Mesenchymal stem cell (in vitro differentiated cells and primary cell): ENCODE measurements around the gene DCLK1.

Experiments
- DNase-seq: peaks from one replicate; pipeline ENCODE4 v3.0.0-alpha.2; 2013
- H2AFZ ChIP-seq: one replicate; pipeline ENCODE4 v1.6.1; 2013; ENCODE audit warnings: low read depth, mild to moderate bottlenecking, control low read depth, inconsistent platforms, low read length, moderate library complexity
- H2AK5ac ChIP-seq: 2 replicates; pipeline ENCODE4 v1.6.1; 2013; ENCODE audit warnings: low read length, moderate library complexity, mild to moderate bottlenecking, inconsistent platforms; ENCODE audit not compliant: severe bottlenecking
- H2BK120ac ChIP-seq: one replicate; pipeline ENCODE4 v1.6.1; 2013; ENCODE audit warnings: low read depth, mild to moderate bottlenecking, inconsistent platforms, low read length, moderate library complexity
- H2BK12ac ChIP-seq, 2 experiments: one replicate each; pipeline ENCODE4 v1.6.1; 2013; ENCODE audit warnings: inconsistent platforms in 2 of 2, low read length in 2 of 2, mild to moderate bottlenecking in 2 of 2, moderate library complexity in 2 of 2, control low read depth in 1 of 2
- H2BK15ac ChIP-seq: one replicate; pipeline ENCODE4 v1.6.1; 2013; ENCODE audit warnings: mild to moderate bottlenecking, low read depth, inconsistent platforms; ENCODE audit not compliant: poor library complexity, severe bottlenecking
- H2BK5ac ChIP-seq: 2 replicates; pipeline ENCODE4 v1.6.1; 2013; ENCODE audit warnings: low read depth, mild to moderate bottlenecking, low read length, control low read depth, inconsistent platforms; ENCODE audit not compliant: poor library complexity, severe bottlenecking
- H3K14ac ChIP-seq, 2 experiments: one replicate each; pipeline ENCODE4 v1.6.1; 2013; ENCODE audit warnings: inconsistent platforms in 2 of 2, low read length in 2 of 2, control low read depth in 1 of 2, mild to moderate bottlenecking in 1 of 2, moderate library complexity in 1 of 2
- H3K18ac ChIP-seq, 2 experiments: one replicate each; pipeline ENCODE4 v1.6.1; 2013; ENCODE audit warnings: inconsistent platforms in 2 of 2, low read length in 2 of 2, control low read depth in 1 of 2, low read depth in 1 of 2, mild to moderate bottlenecking in 1 of 2
- H3K23ac ChIP-seq, 2 experiments: one replicate each; pipeline ENCODE4 v1.6.1; 2013; ENCODE audit warnings: inconsistent platforms in 2 of 2, low read length in 2 of 2, mild to moderate bottlenecking in 2 of 2, moderate library complexity in 2 of 2, control low read depth in 1 of 2
- H3K27ac ChIP-seq: 2 replicates; pipeline ENCODE4 v1.5.1; 2013; ENCODE audit warnings: mild to moderate bottlenecking, moderate library complexity, low read length, control low read depth, inconsistent platforms; ENCODE audit not compliant: poor library complexity, severe bottlenecking
- H3K27me3 ChIP-seq, 2 experiments: 2 replicates each; pipeline versions ENCODE4 v1.6.1 to v1.7.0; 2013; ENCODE audit warnings: low read length in 2 of 2, mild to moderate bottlenecking in 2 of 2, moderate library complexity in 2 of 2, control low read depth in 1 of 2, inconsistent platforms in 1 of 2; ENCODE audit not compliant: control insufficient read depth in 1 of 2, insufficient read depth in 1 of 2
- H3K36me3 ChIP-seq, 2 experiments: 2 replicates each; pipeline versions ENCODE4 v1.6.1 to v1.7.0; 2013; ENCODE audit warnings: low read length in 2 of 2, control low read depth in 1 of 2, inconsistent platforms in 1 of 2, low read depth in 1 of 2, mild to moderate bottlenecking in 1 of 2; ENCODE audit not compliant: insufficient read depth in 2 of 2, control insufficient read depth in 1 of 2
- H3K4ac ChIP-seq, 2 experiments: one replicate each; pipeline ENCODE4 v1.6.1; 2013; ENCODE audit warnings: inconsistent platforms in 2 of 2, low read length in 2 of 2, mild to moderate bottlenecking in 2 of 2, moderate library complexity in 2 of 2, control low read depth in 1 of 2, low read depth in 1 of 2
- H3K4me1 ChIP-seq: 2 replicates; pipeline ENCODE4 v1.6.1; 2013; ENCODE audit warnings: low read depth, low read length, control low read depth; ENCODE audit not compliant: control insufficient read depth, insufficient read depth
- H3K4me2 ChIP-seq: 2 replicates; pipeline ENCODE4 v1.6.1; 2013; ENCODE audit warnings: low read length, mild to moderate bottlenecking, inconsistent platforms; ENCODE audit not compliant: poor library complexity, severe bottlenecking
- H3K4me3 ChIP-seq, 2 experiments: 2 replicates each; pipeline versions ENCODE4 v1.5.1 to v1.7.0; 2013; ENCODE audit warnings: low read length in 2 of 2, mild to moderate bottlenecking in 2 of 2, control low read depth in 1 of 2, low read depth in 1 of 2; ENCODE audit not compliant: insufficient read depth in 1 of 2
- H3K79me1 ChIP-seq: replicated peaks from 2 replicates; pipeline ENCODE4 v1.6.1; 2013; ENCODE audit warnings: mild to moderate bottlenecking, control low read depth, low read length, inconsistent platforms; ENCODE audit not compliant: poor library complexity, severe bottlenecking
- H3K9ac ChIP-seq: 2 replicates; pipeline ENCODE4 v1.7.0; 2013; ENCODE audit warnings: mild to moderate bottlenecking, low read length, moderate library complexity
- H3K9me3 ChIP-seq: 2 replicates; pipeline ENCODE4 v1.7.0; 2013; ENCODE audit warnings: mild to moderate bottlenecking, low read length; ENCODE audit not compliant: control insufficient read depth
- H4K8ac ChIP-seq: one replicate; pipeline ENCODE4 v1.6.1; 2013; ENCODE audit warnings: inconsistent platforms, mild to moderate bottlenecking, low read length, moderate library complexity
- H4K91ac ChIP-seq: one replicate; pipeline ENCODE4 v1.6.1; 2013; ENCODE audit warnings: mild to moderate bottlenecking, low read length, inconsistent platforms
- WGBS: methylation state at CpG from one replicate; pipeline ENCODE4 v1.1.7; 2013; ENCODE audit warnings: mixed read lengths; 5-methylcytosine and 5-hydroxymethylcytosine counted together

The DCLK1 gene

DNA sequence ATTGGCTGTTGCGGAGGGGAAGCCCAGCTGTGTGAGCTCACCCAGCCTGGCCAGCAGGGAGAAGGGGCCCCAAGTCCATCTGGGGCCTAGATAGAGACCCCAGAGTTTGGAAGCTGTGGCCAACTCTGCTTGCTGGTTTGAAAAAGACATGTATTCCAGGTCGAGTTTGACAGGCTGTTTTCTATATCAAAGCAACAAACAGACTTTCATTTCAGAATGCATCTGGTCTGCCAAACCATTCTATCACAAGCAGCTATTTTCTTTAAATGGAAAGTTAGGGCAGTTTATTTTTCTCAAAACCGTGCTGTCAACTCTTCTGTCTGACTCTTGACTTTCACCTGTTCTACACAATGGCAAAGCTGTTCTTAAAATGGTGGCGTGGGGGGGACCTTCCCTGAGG lies 185.8 kb downstream of the DCLK1 start:
- H3K9me3 ChIP-seq = no peaks in the 10 kb centered on the region
- no peak overlapping the region for H3K9ac ChIP-seq
- DNase-seq = no peak
- H3K27me3 ChIP-seq = no peaks in the 10 kb centered on the region
- H4K91ac ChIP-seq = no peak overlapping the region
- no peak overlapping the region for H3K23ac ChIP-seq
- H3K27ac ChIP-seq = no peak overlapping the region
- no peak overlapping the region for H3K4me2 ChIP-seq
- H3K79me1 ChIP-seq = no peaks in the 10 kb centered on the region
- H3K4me1 ChIP-seq = no peaks in the 10 kb centered on the region
- no peak overlapping the region for H2BK5ac ChIP-seq
- H2BK12ac ChIP-seq = no peak overlapping the region
- H3K4ac ChIP-seq = no peak overlapping the region
- no peak overlapping the region for H3K4me3 ChIP-seq
- no peak overlapping the region for H2BK15ac ChIP-seq
- peaks cover 0 to 21% of the 10 kb centered on the region in 2 experiments for H3K36me3 ChIP-seq
- no peak overlapping the region for H2AK5ac ChIP-seq
- H2AFZ ChIP-seq = no peak overlapping the region
- 68% methylated on average over 3 of the region's 4 CpGs for WGBS
- no peak overlapping the region for H4K8ac ChIP-seq
- H2BK120ac ChIP-seq = no peak overlapping the region
- H3K18ac ChIP-seq = no peak overlapping the region
- H3K14ac ChIP-seq = no peak overlapping the region

DNA sequence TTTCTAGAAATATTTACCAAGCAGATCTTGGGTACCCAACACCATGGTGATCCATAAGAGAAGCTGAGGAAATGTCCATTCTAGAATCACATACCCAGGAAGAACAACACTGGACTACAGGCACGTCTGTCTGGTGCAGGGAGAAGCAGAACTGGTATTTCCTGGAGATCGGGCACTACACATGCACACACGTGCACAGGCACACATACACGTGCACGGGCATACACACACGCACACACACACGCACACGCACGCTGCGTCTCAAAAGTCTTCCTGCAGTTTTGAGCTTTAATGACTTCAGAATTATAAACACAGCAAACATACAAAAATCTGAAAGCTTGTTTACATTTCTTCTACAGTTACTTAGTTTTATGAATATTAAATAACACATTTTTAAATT lies 189.8 kb downstream of the DCLK1 start:
- Histone ChIP-seq H2BK15ac (no peak overlapping the region), H3K79me1 (no peaks in the 10 kb centered on the region), H3K4me1 (no peaks in the 10 kb centered on the region), H4K8ac (no peak overlapping the region), H3K36me3 (peaks cover 0 to 21% of the 10 kb centered on the region in 2 experiments), H3K4ac (no peak overlapping the region), H2BK120ac (no peak overlapping the region), H3K4me3 (no peak overlapping the region), H3K4me2 (no peak overlapping the region), H3K27ac (no peak overlapping the region), H2BK12ac (no peak overlapping the region), H3K18ac (no peak overlapping the region), H3K27me3 (no peaks in the 10 kb centered on the region), H2AK5ac (no peak overlapping the region), H4K91ac (no peak overlapping the region), H3K9ac (no peak overlapping the region), H3K14ac (no peak overlapping the region), H3K9me3 (no peaks in the 10 kb centered on the region), H2AFZ (no peak overlapping the region), H2BK5ac (no peak overlapping the region), H3K23ac (no peak overlapping the region)
- 88% methylated on average over 10 of the region's 10 CpGs for WGBS
- DNase-seq = no peak

DNA sequence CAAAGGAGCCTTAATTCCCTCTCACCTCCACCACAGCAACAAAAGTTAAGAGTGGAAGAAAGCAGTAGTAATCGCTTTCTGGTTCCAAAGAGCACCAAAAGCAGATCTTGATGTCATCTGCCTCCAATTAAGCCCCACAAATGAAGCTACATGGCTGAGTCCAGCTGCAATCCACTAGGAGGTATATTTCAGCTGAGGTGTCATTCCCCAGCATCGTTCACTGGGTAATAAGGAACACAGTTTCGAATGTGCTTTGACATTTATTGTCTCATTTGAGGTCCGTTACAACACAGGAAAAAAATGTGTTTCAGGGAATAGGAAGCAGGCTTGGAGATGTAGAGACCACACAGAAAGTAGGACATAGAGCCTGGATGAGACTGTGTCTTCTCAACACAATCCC lies 190.4 kb downstream of the DCLK1 start:
- H4K8ac ChIP-seq = no peak overlapping the region
- no peak overlapping the region for H2AFZ ChIP-seq
- no peak overlapping the region for H3K4me2 ChIP-seq
- no peak overlapping the region for H3K27ac ChIP-seq
- no peak for DNase-seq
- H3K4me1 ChIP-seq = no peaks in the 10 kb centered on the region
- H3K36me3 ChIP-seq = peaks cover 0 to 21% of the 10 kb centered on the region in 2 experiments
- no peak overlapping the region for H2BK5ac ChIP-seq
- no peak overlapping the region for H2BK15ac ChIP-seq
- H3K4ac ChIP-seq = no peak overlapping the region
- H3K4me3 ChIP-seq = no peak overlapping the region
- no peak overlapping the region for H3K14ac ChIP-seq
- no peak overlapping the region for H4K91ac ChIP-seq
- no peak overlapping the region for H2AK5ac ChIP-seq
- H3K9ac ChIP-seq = no peak overlapping the region
- 55% methylated on average over 4 of the region's 4 CpGs for WGBS
- no peaks in the 10 kb centered on the region for H3K79me1 ChIP-seq
- H3K9me3 ChIP-seq = no peaks in the 10 kb centered on the region
- H3K18ac ChIP-seq = no peak overlapping the region
- H3K27me3 ChIP-seq = no peaks in the 10 kb centered on the region
- H2BK120ac ChIP-seq = no peak overlapping the region
- H2BK12ac ChIP-seq = no peak overlapping the region
- no peak overlapping the region for H3K23ac ChIP-seq

DNA sequence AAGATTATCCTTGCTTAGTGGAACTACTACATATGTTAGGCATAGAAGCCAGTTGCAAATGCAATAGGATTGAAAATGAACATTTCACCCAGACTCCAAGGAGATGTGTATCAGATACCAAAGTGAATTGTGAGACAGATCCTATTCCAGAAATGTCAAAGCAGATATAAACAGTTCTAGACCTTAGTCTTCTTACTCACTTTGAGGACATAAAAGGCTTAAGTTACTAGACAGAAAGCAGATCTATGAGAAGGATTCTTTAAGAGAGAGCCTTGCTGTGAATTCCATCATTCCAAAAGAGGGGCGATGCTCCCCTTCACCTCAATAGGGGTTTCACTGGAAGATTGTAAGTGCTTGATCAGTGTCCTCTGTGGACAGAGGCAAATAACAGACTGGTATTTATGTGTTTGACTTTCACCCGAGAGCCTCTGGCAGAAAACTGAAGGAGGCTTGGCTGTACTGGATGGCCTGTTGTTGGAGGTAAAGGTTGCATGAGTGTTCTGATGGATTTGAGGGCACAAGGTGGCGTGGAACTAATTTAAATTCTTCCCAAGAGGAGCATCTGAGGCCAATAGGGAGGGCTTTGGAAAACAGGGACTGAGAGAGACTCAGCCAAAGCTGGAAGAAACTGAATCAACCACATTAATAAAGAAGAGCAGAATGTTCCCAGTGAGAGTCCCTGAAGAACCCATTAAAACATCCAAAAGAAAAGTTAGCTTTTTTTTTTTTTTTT lies 194.8 kb downstream of the DCLK1 start:
- 65% methylated on average over 3 of the region's 3 CpGs for WGBS

More for the DNA sequence above, 194.8 kb downstream of the DCLK1 start:
- Histone ChIP-seq H3K9me3 (peaks cover 6% of the 10 kb centered on the region), H2BK12ac (no peak overlapping the region), H2BK15ac (no peak overlapping the region), H3K4me2 (no peak overlapping the region), H3K14ac (no peak overlapping the region), H3K4ac (no peak overlapping the region), H4K8ac (no peak overlapping the region), H2BK120ac (no peak overlapping the region), H3K36me3 (peaks cover 0 to 9% of the 10 kb centered on the region in 2 experiments), H3K18ac (no peak overlapping the region), H3K79me1 (no peaks in the 10 kb centered on the region), H3K27ac (no peak overlapping the region), H3K23ac (no peak overlapping the region), H2AFZ (no peak overlapping the region), H4K91ac (no peak overlapping the region), H3K9ac (no peak overlapping the region), H2BK5ac (no peak overlapping the region), H3K4me1 (no peaks in the 10 kb centered on the region), H2AK5ac (no peak overlapping the region), H3K4me3 (no peak overlapping the region), H3K27me3 (no peaks in the 10 kb centered on the region)
- no peak for DNase-seq
